ENCODE data around the gene DGKA. TPM values are rescaled to one million over a fixed set of nuclear protein-coding genes. Genes with fewer than 3 reads are reported as not detected.

Gene DGKA
- total RNA-seq, 1 experiment from 2014 or later = 58.3 TPM

GRCh38 chr12:55978393-55978792 lies 47.4 kb downstream of the DGKA start:
- H3K9me2 ChIP-seq (ENCODE audit: insufficient read depth) = no peaks in the 10 kb centered on the region
- POLR2A ChIA-PET = no interaction called here
- ATAC-seq (no peak), DNase-seq (ENCODE audit: low read depth, low spot score) (no peak)
- no peak overlapping the region for H3K9ac ChIP-seq (ENCODE audit: low read length)
- intact Hi-C loops (cut with micrococcal nuclease) = no loop called here
- H3K4me1 ChIP-seq (ENCODE audit: control insufficient read depth in 1 of 2, insufficient read depth in 2 of 2, low read length in 2 of 2) = peaks cover 12 to 24% of the 10 kb centered on the region in 2 experiments
- TF ChIP-seq ELF1 (IDR thresholded peaks at IDR 0.05; ENCODE audit: borderline replicate concordance, low read depth) = no peak
- TF ChIP-seq ZFX (IDR thresholded peaks at IDR 0.05) = no peak
- TF ChIP-seq ZNF274 (IDR thresholded peaks at IDR 0.05; ENCODE audit: low read depth, low read length) = no peak
- TF ChIP-seq, protein P1, sequence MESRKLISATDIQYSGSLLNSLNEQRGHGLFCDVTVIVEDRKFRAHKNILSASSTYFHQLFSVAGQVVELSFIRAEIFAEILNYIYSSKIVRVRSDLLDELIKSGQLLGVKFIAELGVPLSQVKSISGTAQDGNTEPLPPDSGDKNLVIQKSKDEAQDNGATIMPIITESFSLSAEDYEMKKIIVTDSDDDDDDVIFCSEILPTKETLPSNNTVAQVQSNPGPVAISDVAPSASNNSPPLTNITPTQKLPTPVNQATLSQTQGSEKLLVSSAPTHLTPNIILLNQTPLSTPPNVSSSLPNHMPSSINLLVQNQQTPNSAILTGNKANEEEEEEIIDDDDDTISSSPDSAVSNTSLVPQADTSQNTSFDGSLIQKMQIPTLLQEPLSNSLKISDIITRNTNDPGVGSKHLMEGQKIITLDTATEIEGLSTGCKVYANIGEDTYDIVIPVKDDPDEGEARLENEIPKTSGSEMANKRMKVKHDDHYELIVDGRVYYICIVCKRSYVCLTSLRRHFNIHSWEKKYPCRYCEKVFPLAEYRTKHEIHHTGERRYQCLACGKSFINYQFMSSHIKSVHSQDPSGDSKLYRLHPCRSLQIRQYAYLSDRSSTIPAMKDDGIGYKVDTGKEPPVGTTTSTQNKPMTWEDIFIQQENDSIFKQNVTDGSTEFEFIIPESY (IDR thresholded peaks at IDR 0.05; ENCODE audit: extremely low read depth, insufficient replicate concordance, low read length) = no peak
- TF ChIP-seq, protein P2, sequence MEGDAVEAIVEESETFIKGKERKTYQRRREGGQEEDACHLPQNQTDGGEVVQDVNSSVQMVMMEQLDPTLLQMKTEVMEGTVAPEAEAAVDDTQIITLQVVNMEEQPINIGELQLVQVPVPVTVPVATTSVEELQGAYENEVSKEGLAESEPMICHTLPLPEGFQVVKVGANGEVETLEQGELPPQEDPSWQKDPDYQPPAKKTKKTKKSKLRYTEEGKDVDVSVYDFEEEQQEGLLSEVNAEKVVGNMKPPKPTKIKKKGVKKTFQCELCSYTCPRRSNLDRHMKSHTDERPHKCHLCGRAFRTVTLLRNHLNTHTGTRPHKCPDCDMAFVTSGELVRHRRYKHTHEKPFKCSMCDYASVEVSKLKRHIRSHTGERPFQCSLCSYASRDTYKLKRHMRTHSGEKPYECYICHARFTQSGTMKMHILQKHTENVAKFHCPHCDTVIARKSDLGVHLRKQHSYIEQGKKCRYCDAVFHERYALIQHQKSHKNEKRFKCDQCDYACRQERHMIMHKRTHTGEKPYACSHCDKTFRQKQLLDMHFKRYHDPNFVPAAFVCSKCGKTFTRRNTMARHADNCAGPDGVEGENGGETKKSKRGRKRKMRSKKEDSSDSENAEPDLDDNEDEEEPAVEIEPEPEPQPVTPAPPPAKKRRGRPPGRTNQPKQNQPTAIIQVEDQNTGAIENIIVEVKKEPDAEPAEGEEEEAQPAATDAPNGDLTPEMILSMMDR (IDR thresholded peaks at IDR 0.05 in 2 of 3, conservative IDR thresholded peaks at IDR 0.05 in 1 of 3; ENCODE audit: borderline replicate concordance in 1 of 3, insufficient read depth in 1 of 3, low read depth in 2 of 3, low read length in 2 of 3) = no peak
- TF ChIP-seq JUND (IDR thresholded peaks at IDR 0.05) = no peak
- no peak overlapping the region for H2AFZ ChIP-seq (ENCODE audit: low read depth, low read length, poor library complexity, severe bottlenecking)
- H3K36me3 ChIP-seq (ENCODE audit: control insufficient read depth in 1 of 2, insufficient read depth in 2 of 2, low read length in 2 of 2) = no peaks in the 10 kb centered on the region
- no peaks in the 10 kb centered on the region for H3K27me3 ChIP-seq (ENCODE audit: insufficient read depth, low read length)
- H4K20me1 ChIP-seq (ENCODE audit: insufficient read depth) = no peaks in the 10 kb centered on the region
- H3K79me2 ChIP-seq (ENCODE audit: insufficient read depth, low read length) = peaks cover 18% of the 10 kb centered on the region; the same call in 1 of the 2 replicates
- H3K9me3 ChIP-seq (ENCODE audit: control insufficient read depth in 1 of 2, insufficient read depth in 1 of 2, low read depth in 1 of 2, low read length in 2 of 2) = no peaks in the 10 kb centered on the region
- BruUV-seq (replicated peaks) = no TSS peak
- RAD21 ChIA-PET (ENCODE audit: low non-redundant PET in 1 of 2, low total read pairs in 2 of 2, uncharacterized antibody in 2 of 2, unreplicated experiment in 2 of 2) = no interaction called here
- H3K4me2 ChIP-seq (ENCODE audit: low read length) = no peak overlapping the region
- CTCF ChIA-PET = interaction anchor here (1.1 kb wide), 1 partner anchor 18 kb away, joined by 3 read pairs; no protein-coding TSS in a partner anchor
- H3K4me3 ChIP-seq (replicated peaks in 1 of 2; ENCODE audit: low read depth in 1 of 2, low read length in 2 of 2) = no peak overlapping the region
- no peak overlapping the region for H3K27ac ChIP-seq (ENCODE audit: low read depth, low read length)
